Endometrial microvascular endothelial cells (primary cell): ENCODE measurements around the gene TXNDC5. TPM values are rescaled to one million over a fixed set of nuclear protein-coding genes. Genes with fewer than 3 reads are reported as not detected.

ENCODE experiments used
- in situ Hi-C: cut with HindIII; loops from 2 replicates; pipeline ENCODE4 v1.10.0; 2017; ENCODE audit warnings: low sequenced_read_pairs, low pct_unique_long_range_greater_than_20kb; ENCODE audit errors: inconsistent ontology term
- total RNA-seq: library from RNA; depleted of rRNA; stranded (reverse); fragments of >200 nt; gene quantifications from one replicate; pipeline ENCODE4 v1.2.3, GENCODE V29; 2015; ENCODE audit errors: inconsistent ontology term

The TXNDC5 gene
- total RNA-seq, result 657 TPM

DNA sequence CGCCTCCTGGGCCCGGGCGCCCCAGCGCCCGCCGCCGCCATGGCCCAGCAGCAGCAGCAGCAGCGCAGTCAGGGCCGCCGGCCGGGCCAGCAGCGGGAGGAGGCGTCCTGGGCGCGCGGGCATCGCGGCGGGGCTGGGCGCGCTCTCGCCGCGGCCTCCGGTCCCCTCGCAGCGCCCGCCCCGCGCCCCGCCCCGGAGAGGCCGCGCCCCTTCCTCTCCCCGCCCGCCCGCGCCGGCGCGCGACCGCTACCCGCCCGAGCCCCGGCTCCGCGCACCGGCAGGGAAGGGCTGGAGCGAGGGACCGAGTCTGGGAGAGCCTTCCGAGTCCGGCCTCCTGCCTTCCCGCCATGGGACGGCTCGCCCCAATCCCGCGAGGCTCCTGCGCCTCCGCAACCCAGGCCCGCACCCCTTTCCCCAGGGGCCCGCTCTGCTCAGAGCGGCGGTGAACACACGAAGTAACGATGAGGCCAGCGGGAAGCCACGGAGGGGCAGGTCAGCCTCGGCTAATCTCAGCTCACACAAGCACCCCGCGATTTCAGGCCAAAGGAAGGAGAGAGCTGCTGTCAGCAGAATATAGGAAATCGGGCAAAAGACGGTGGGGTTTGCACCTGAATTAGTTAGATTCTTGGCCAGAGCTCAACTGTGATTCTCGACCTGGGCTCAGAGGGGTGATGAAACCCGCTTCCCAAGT, at the start of gene TXNDC5:
Gene TXNDC5, minus strand, starts transcription at position 135 of the 691 bp plus-strand sequence. Its CDS starts 12 bp downstream, at position 123.
- in situ Hi-C loops, result no loop called here

DNA sequence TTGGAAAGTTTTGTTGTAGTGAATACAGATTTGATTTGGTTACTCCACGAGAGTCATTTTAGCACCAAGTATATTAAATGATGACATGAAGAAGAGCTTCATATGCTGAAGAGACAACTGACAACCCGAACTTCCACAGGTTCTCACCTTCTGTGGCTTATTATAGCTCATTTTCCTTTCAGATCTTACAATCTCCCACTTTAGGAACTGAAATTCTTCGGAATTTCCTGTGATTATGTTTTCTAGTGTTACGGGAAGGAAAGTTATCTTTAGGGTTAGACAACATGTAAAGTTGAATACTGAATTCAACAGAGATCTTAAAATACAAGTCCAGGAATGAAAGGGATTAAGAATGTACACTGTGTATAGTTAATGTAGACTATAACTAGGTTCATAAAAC, 49.6 kb upstream of the TXNDC5 start:
- in situ Hi-C loops, result no loop called here

- in situ Hi-C loops, result no loop called here
Observed at GRCh38 chr6:7959453-7959852, 48.9 kb upstream of the TXNDC5 start.

GRCh38 chr6:7958464-7958863, 47.9 kb upstream of the TXNDC5 start:
- in situ Hi-C loops, result no loop called here

DNA sequence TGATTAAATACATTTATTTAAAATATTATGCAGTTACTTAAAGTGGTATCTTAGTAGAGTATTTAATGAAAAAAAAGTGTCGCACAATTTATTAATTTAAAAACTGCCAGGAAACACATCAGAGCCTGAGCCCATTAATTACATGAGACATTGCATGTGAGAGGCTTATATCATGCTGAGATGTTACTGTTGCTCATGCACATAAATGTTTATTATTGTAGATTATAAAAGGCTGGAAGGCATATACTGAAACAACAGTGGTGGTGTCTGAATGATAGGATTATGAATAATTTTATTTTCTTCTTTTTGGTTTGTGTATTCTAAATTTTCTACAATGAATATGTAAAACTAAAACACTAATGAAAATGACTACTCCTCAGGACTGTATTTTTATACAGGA, 45.7 kb upstream of the TXNDC5 start:
- in situ Hi-C loops, result no loop called here

- in situ Hi-C loops, result no loop called here
Observed at GRCh38 chr6:7954477-7955200, 44.1 kb upstream of the TXNDC5 start.

GRCh38 chr6:7953753-7954152, 43.2 kb upstream of the TXNDC5 start:
- in situ Hi-C loops, result no loop called here

- in situ Hi-C loops, result no loop called here
Observed at GRCh38 chr6:7939864-7940228, 29.3 kb upstream of the TXNDC5 start.

DNA sequence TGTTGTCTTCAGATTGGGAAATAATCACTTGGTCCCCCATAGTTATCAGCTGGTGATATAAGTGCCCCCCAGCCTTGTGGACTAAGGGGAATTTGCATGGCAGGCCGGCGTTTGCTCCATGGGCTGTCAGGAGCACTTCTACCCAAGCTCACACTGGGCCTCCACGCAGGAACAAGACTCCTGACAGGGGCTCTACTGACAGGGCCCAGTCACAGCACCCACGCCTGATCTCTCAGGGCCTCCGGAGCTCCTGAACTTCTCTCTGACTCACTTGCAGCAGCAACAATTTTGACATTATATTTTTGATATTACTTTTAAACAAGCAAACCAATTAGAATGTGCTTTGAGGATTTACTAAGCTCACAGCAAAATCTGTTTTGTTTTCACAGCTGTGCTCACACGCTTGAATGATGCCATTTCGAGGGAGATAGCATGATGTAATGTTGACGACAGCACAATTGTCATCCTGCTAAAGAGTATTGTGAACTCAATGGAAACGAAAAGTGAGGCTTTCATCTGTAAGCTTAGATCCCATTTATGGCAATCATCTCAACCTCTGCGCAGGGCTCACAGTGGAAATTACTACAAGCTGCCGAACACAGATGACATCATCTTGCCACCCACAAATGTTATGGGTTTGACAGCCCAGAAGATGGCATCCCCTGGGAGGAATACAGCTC, 28.7 kb upstream of the TXNDC5 start:
- in situ Hi-C loops, result no loop called here

DNA sequence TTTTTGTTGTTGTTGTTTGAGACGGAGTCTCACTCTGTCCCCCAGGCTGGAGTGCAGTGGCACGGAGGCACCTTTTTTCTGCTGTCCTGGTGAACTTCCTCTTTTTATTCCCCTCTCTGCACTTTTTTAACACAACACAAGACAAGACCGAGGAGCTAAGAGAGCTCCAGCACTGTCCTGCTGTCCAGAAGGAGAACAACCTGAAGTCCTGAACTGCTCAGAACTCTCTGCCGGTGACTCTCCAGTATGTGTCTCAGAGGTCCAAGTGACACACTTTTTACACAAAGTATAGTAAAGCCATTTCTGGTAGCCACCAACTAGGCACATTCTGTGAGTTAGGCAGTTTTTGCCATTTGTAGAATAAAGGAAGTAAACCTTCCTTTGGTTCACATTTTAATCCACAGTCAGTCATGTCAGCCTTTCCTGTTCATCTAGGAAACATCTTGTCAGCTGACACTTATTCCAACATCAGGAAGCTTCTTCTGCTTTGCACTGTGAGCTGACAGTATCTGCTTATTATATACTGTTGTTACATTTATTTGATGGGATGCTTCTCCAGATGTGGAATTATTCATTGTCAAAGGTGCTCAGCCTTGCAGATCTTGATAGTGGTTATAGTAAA, 28.1 kb upstream of the TXNDC5 start:
- in situ Hi-C loops, result no loop called here

DNA sequence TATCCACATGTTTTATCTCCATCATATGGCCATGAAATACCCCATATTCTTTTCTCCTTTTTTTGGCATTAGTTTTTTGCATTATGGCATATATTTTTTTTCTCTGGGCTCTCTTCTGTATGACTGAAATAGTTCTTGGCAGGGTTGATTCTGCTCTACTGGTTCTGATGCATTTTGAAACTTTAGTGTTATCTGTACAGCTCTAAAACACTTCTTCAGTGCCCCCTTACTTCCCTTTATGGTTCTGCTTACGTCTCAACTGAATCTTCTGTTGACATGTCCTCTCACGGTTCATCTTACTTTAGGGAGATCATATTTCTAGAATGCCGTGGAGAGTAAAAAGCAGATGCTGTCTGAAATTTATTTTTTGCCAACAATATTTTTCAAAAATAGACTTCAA, 23.2 kb upstream of the TXNDC5 start:
- in situ Hi-C loops, result no loop called here

- in situ Hi-C loops, result no loop called here
Observed at GRCh38 chr6:7932625-7933024, 22.0 kb upstream of the TXNDC5 start.

DNA sequence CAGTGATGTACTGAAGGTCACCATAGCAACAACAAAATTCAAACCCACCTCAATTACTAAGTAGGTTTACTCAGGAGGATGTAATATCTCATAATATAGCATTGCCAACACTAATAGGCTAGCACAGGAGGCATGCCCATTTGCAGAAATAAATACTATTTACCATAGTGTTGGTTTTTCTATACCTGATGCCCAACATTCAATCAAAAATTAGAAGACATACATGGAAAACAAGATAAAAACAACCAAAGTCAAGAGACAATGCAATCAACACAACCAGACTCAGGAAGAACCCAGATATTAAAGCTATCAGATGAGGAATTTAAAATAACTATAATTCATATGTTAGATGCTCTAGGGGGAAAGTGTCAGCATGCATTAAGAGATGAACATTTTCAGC, 14.3 kb upstream of the TXNDC5 start:
- in situ Hi-C loops, result no loop called here

DNA sequence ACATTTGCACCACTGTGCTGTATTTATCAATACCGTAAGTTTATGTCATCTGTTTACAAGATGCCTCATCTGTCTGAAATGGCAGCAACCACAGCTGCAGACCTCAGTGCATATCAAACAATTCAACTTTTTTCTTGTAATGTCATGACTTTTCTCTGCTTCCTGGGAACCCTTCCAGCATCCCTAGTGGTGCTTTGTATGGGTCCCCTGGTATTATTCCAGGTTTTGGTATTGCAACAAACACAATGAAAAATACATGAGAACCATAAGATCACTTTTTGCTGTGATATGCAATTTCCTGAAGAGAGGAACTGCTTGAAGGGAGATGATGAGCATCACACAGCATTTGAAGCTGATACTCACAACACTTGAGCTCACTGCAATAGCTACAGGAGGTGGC, 12.0 kb upstream of the TXNDC5 start:
- in situ Hi-C loops, result no loop called here

- in situ Hi-C loops, result no loop called here
Observed at GRCh38 chr6:7921632-7922092, 11.1 kb upstream of the TXNDC5 start.

DNA sequence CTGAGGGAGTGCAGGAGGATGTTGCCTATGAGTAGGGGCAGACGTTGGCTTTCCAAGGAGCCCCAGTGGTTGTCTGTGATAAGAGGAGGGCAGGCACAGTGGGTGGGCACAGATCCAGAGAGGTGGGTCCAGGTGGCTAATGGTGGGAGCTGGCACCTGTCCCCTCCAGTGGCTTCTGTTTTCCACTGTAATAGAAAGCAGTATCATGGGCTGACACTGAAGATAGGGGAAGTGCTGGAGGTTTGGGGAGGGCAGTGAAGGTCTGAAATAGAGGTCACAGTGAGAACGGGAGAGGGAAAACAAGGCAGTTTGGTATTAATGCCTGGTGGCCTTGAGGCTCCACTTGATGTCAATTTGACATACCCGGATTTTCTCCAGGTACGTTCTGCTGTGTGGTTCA, 10.5 kb upstream of the TXNDC5 start:
- in situ Hi-C loops, result no loop called here

DNA sequence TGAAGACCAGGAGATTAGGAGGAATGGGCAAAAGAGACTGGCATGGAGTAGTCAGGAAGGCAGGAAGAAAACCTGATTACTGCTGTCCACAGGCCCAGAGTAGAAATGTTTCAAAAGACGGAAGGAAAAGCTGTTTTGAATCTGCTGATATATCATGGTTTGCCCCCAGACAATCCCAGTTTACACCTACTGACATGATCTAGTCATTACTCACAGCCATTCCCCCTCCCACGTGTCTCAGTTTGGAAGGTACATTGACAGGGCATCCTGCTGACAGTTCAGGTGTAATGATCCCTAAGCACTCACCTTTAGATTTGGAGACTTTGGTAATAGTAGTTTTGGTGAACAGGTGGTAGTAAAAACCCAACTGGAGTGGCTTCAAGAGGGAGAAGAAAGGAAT, 9.8 kb upstream of the TXNDC5 start:
- in situ Hi-C loops, result no loop called here

- in situ Hi-C loops, result no loop called here
Observed at GRCh38 chr6:7919871-7920270, 9.3 kb upstream of the TXNDC5 start.

- in situ Hi-C loops, result no loop called here
Observed at GRCh38 chr6:7918403-7918802, 7.8 kb upstream of the TXNDC5 start.

GRCh38 chr6:7917729-7918128, 7.1 kb upstream of the TXNDC5 start:
- in situ Hi-C loops, result no loop called here
